ENCODE measurements around the gene CPD.
"Not testable (repeated sequence)": the region's sequence is repeated elsewhere in the genome, so short reads cannot be mapped to it uniquely, and the experiment has no call there.

The CPD gene

DNA sequence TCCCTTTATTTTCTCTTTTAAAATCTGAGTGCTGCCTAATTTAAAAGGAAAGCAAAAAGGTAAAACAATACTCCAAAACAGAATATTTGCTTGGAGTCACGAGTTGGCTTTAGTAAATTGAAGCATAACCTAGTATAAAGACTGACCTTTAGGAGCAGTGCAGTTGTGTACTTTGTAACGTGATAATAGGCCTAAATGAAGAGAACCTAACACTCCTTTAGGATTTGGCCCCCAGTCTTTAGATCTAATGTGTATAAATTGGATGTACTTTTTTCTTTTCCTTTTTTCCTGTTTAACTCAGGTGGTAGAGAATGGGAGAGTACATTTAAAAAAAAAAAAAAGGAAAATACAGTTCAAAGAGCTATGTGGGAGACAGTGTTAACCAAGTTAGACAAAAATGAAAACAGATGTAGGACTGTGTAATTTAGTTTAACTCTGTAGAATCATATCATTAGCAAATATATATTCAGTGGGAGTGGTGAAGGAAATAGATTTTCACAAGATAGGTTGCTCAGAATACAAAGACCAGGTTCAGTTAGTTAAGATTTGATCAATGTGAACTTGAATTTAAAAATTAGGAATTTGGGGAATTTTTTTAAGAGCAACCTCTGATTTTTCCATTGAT is 16.8 kb downstream of the CPD start:
- TF ChIP-seq TAF1 (IDR thresholded peaks at IDR 0.05; ENCODE audit: low read depth, low read length) = no peak
- no peak for TF ChIP-seq POLR2AphosphoS5 (IDR thresholded peaks at IDR 0.05; ENCODE audit: low read depth, low read length)
- TF ChIP-seq SPI1 (IDR thresholded peaks at IDR 0.05; ENCODE audit: low read depth, low read length) = no peak
- TF ChIP-seq POLR2A (IDR thresholded peaks at IDR 0.05; ENCODE audit: low read depth, low read length) = no peak
- TF ChIP-seq POU2F2 (IDR thresholded peaks at IDR 0.05; ENCODE audit: low read depth, low read length) = no peak
- no peak for TF ChIP-seq PAX5 (IDR thresholded peaks at IDR 0.05; ENCODE audit: insufficient read depth, low read length, severe bottlenecking)
- DNase-seq (ENCODE audit: insufficient read length, low spot score) (no peak), FAIRE-seq (no peak)

- no peak for FAIRE-seq
- TF ChIP-seq TAF1 (IDR thresholded peaks at IDR 0.05; ENCODE audit: low read depth, low read length) = no peak
- TF ChIP-seq POLR2A (IDR thresholded peaks at IDR 0.05; ENCODE audit: low read depth, low read length) = no peak
- TF ChIP-seq SPI1 (IDR thresholded peaks at IDR 0.05; ENCODE audit: low read depth, low read length) = no peak
- TF ChIP-seq POU2F2 (IDR thresholded peaks at IDR 0.05; ENCODE audit: low read depth, low read length) = no peak
- no peak for TF ChIP-seq PAX5 (IDR thresholded peaks at IDR 0.05; ENCODE audit: insufficient read depth, low read length, severe bottlenecking)
- TF ChIP-seq POLR2AphosphoS5 (IDR thresholded peaks at IDR 0.05; ENCODE audit: low read depth, low read length) = no peak
- no peak for DNase-seq (ENCODE audit: insufficient read length, low spot score)
Measured at GRCh38 chr17:30396129-30396528, 17.4 kb downstream of the CPD start.

DNA sequence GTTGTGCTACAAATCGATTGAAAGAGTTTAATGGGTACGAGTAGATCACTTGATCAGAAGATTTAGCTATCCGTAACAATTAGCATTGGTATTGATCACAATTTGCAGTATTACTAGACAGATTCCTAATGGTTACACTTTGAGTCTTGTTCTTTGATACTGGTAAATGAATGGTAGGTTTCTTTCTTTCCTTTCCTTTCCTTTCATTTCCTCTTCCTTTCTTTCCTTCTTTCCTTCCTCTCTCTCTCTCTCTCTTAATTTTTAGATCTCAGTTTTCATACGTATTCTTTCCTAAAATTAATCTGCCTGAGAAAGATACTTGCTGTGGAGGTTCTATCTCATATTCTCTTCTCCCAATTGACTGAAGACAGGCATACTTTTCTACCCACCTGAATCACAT is 17.9 kb downstream of the CPD start:
- FAIRE-seq = no peak
- DNase-seq (ENCODE audit: insufficient read length, low spot score) = no peak
- TF ChIP-seq PAX5 (IDR thresholded peaks at IDR 0.05; ENCODE audit: insufficient read depth, low read length, severe bottlenecking) (no peak), POLR2A (IDR thresholded peaks at IDR 0.05; ENCODE audit: low read depth, low read length) (no peak), POLR2AphosphoS5 (IDR thresholded peaks at IDR 0.05; ENCODE audit: low read depth, low read length) (no peak), SPI1 (IDR thresholded peaks at IDR 0.05; ENCODE audit: low read depth, low read length) (no peak), POU2F2 (IDR thresholded peaks at IDR 0.05; ENCODE audit: low read depth, low read length) (no peak), TAF1 (IDR thresholded peaks at IDR 0.05; ENCODE audit: low read depth, low read length) (no peak)

GRCh38 chr17:30398328-30399041 is 19.8 kb downstream of the CPD start:
- TF ChIP-seq POLR2AphosphoS5 (IDR thresholded peaks at IDR 0.05; ENCODE audit: low read depth, low read length) = no peak
- no peak for TF ChIP-seq TAF1 (IDR thresholded peaks at IDR 0.05; ENCODE audit: low read depth, low read length)
- no peak for TF ChIP-seq POU2F2 (IDR thresholded peaks at IDR 0.05; ENCODE audit: low read depth, low read length)
- TF ChIP-seq PAX5 (IDR thresholded peaks at IDR 0.05; ENCODE audit: insufficient read depth, low read length, severe bottlenecking) = no peak
- TF ChIP-seq SPI1 (IDR thresholded peaks at IDR 0.05; ENCODE audit: low read depth, low read length) = no peak
- TF ChIP-seq POLR2A (IDR thresholded peaks at IDR 0.05; ENCODE audit: low read depth, low read length) = no peak
- FAIRE-seq (no peak), DNase-seq (ENCODE audit: insufficient read length, low spot score) (no peak)

DNA sequence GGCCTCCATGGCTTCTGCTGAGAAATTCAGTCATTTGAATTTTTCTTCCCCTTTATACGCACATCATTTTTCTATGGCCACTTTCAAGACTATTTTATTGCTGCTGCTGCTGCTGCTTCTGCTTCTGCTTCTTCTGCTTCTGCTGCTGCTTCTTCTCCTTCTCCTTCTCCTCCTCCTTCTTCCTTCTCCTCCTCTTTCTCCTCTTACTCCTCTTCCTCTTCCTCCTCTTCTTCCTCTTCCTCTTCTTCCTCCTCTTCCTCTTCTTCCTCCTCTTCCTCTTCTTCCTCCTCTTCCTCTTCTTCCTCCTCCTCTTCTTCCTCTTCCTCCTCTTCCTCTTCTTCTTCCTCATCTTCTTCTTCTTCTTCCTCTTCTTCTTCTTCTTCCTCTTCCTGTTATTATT is 22.4 kb downstream of the CPD start:
- FAIRE-seq = no peak
- TF ChIP-seq POLR2AphosphoS5 (IDR thresholded peaks at IDR 0.05; ENCODE audit: low read depth, low read length) (no peak), PAX5 (IDR thresholded peaks at IDR 0.05; ENCODE audit: insufficient read depth, low read length, severe bottlenecking) (no peak), TAF1 (IDR thresholded peaks at IDR 0.05; ENCODE audit: low read depth, low read length) (no peak), POLR2A (IDR thresholded peaks at IDR 0.05; ENCODE audit: low read depth, low read length) (no peak), SPI1 (IDR thresholded peaks at IDR 0.05; ENCODE audit: low read depth, low read length) (no peak), POU2F2 (IDR thresholded peaks at IDR 0.05; ENCODE audit: low read depth, low read length) (no peak)

DNA sequence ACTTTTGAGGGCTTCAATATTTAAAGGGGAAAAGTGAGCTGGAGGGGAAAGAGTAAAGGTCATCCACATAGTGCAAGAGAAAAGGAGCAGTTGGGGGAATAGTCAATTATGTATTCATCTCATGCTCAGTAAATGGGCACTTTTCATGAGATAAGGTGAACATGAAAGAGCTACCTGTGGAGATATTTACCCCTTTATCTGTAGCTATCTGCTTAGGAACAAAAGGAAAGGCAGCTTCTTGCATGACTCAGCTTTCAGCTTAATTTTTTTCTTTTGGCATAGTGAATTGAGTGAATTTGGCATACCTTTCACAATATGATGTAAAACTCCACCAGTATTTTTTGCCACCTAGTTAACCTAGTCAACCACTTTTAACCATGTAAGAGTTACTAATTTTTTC is 26.4 kb downstream of the CPD start:
- FAIRE-seq (no peak), DNase-seq (ENCODE audit: insufficient read length, low spot score) (no peak)
- TF ChIP-seq POU2F2 (IDR thresholded peaks at IDR 0.05; ENCODE audit: low read depth, low read length) (no peak), SPI1 (IDR thresholded peaks at IDR 0.05; ENCODE audit: low read depth, low read length) (no peak), POLR2A (IDR thresholded peaks at IDR 0.05; ENCODE audit: low read depth, low read length) (no peak), PAX5 (IDR thresholded peaks at IDR 0.05; ENCODE audit: insufficient read depth, low read length, severe bottlenecking) (no peak), TAF1 (IDR thresholded peaks at IDR 0.05; ENCODE audit: low read depth, low read length) (no peak), POLR2AphosphoS5 (IDR thresholded peaks at IDR 0.05; ENCODE audit: low read depth, low read length) (no peak)

More for the DNA sequence above, 22.4 kb downstream of the CPD start:
- no peak for DNase-seq (ENCODE audit: insufficient read length, low spot score)

- DNase-seq (ENCODE audit: insufficient read length, low spot score); FAIRE-seq: not testable (repeated sequence)
Measured at GRCh38 chr17:30410627-30411026, 31.9 kb downstream of the CPD start.

GRCh38 chr17:30412008-30412496 is 33.3 kb downstream of the CPD start:
- DNase-seq (ENCODE audit: insufficient read length, low spot score); FAIRE-seq: not testable (repeated sequence)

- TF ChIP-seq POLR2A (IDR thresholded peaks at IDR 0.05; ENCODE audit: low read depth, low read length) (no peak), POLR2AphosphoS5 (IDR thresholded peaks at IDR 0.05; ENCODE audit: low read depth, low read length) (no peak), SPI1 (IDR thresholded peaks at IDR 0.05; ENCODE audit: low read depth, low read length) (no peak), TAF1 (IDR thresholded peaks at IDR 0.05; ENCODE audit: low read depth, low read length) (no peak), POU2F2 (IDR thresholded peaks at IDR 0.05; ENCODE audit: low read depth, low read length) (no peak), PAX5 (IDR thresholded peaks at IDR 0.05; ENCODE audit: insufficient read depth, low read length, severe bottlenecking) (no peak)
- FAIRE-seq (no peak), DNase-seq (ENCODE audit: insufficient read length, low spot score) (no peak)
Measured at GRCh38 chr17:30413109-30413508, 34.4 kb downstream of the CPD start.

- DNase-seq (ENCODE audit: insufficient read length, low spot score) = no peak
- no peak for FAIRE-seq
- TF ChIP-seq TAF1 (IDR thresholded peaks at IDR 0.05; ENCODE audit: low read depth, low read length) = no peak
- TF ChIP-seq POLR2A (IDR thresholded peaks at IDR 0.05; ENCODE audit: low read depth, low read length) = no peak
- no peak for TF ChIP-seq POU2F2 (IDR thresholded peaks at IDR 0.05; ENCODE audit: low read depth, low read length)
- no peak for TF ChIP-seq SPI1 (IDR thresholded peaks at IDR 0.05; ENCODE audit: low read depth, low read length)
- TF ChIP-seq PAX5 (IDR thresholded peaks at IDR 0.05; ENCODE audit: insufficient read depth, low read length, severe bottlenecking) = no peak
- TF ChIP-seq POLR2AphosphoS5 (IDR thresholded peaks at IDR 0.05; ENCODE audit: low read depth, low read length) = no peak
Measured at GRCh38 chr17:30414486-30414885, 35.8 kb downstream of the CPD start.
